Testis (tissue), 5 donors: ENCODE measurements around the gene FAM83C. TPM values are rescaled to one million over a fixed set of nuclear protein-coding genes. Genes with fewer than 3 reads are reported as not detected.

ENCODE experiments used
- DNase-seq: peaks from one replicate; pipeline ENCODE4 v3.0.0-alpha.2; 2019
- H3K27ac ChIP-seq, 2 donors: fragments of 200-600 bp; sonication (generic); one replicate each; pipeline ENCODE4 v1.5.1; 2019
- H3K27me3 ChIP-seq: fragments of 200-600 bp; sonication (generic); one replicate; pipeline ENCODE4 v1.5.1; 2019
- H3K36me3 ChIP-seq: fragments of 200-600 bp; sonication (generic); one replicate; pipeline ENCODE4 v1.5.1; 2017; ENCODE audit warnings: low read depth; ENCODE audit errors: missing control alignments
- H3K4me1 ChIP-seq: fragments of 200-600 bp; sonication (generic); one replicate; pipeline ENCODE4 v1.5.1; 2019
- H3K4me3 ChIP-seq, 2 donors: fragments of 200-600 bp; sonication (generic); one replicate each; pipeline ENCODE4 v1.5.1; 2017 to 2019
- H3K9me3 ChIP-seq: fragments of 200-600 bp; sonication (generic); one replicate; pipeline ENCODE4 v1.5.1; 2017
- CTCF ChIP-seq, 3 experiments: fragments of 450-650 bp in 2 of 3; fragments of 200-600 bp in 1 of 3; sonication (generic) in 1 of 3; IDR thresholded peaks; one replicate each; pipeline ENCODE4 v1.5.1; 2016 to 2019; ENCODE audit warnings: antibody characterized with exemption in 3 of 3, mild to moderate bottlenecking in 2 of 3, moderate library complexity in 1 of 3
- POLR2A ChIP-seq: fragments of 450-650 bp; IDR thresholded peaks from one replicate; pipeline ENCODE4 v1.6.1; 2017; ENCODE audit warnings: antibody characterized with exemption, mild to moderate bottlenecking, moderate library complexity
- WGBS, 2 donors: methylation state at CpG; one replicate each; pipeline ENCODE4 v1.1.5; 2018; 5-methylcytosine and 5-hydroxymethylcytosine counted together
- intact Hi-C: fragments of 100-400 bp; cut with DNase I; formaldehyde crosslinking; loops from one replicate; pipeline ENCODE4 v1.15.1; 2023; ENCODE audit warnings: low total_unique reads
- long read RNA-seq, 2 donors: transcript quantifications; one replicate each; lab custom pipeline, GENCODE V29; 2026
- polyA plus RNA-seq: library from polyadenylated mRNA; stranded (reverse); fragments of 350-450 nt; fragmentation: Illumina TruSeq; extraction: RNeasy Lipid Tissue Mini Kit (QIAGEN cat#74804); gene quantifications from one replicate; pipeline ENCODE4 v1.2.3, GENCODE V29; 2014; ENCODE audit warnings: low read depth, low replicate concordance; ENCODE audit not compliant: insufficient read depth
- total RNA-seq, 2 donors: library from RNA; depleted of rRNA; stranded (reverse); fragments of >200 nt; gene quantifications; one replicate each; pipeline ENCODE4 v1.2.3, GENCODE V29; 2016

The FAM83C gene
- total RNA-seq (under 1 TPM; 0.39 to 0.43 TPM), polyA plus RNA-seq (0.96 TPM)
- long read RNA-seq, donor 1, result 0 reads
- long read RNA-seq, donor 2, result 0 reads

- no peaks in the 10 kb centered on the region for H3K4me1 ChIP-seq
- DNase-seq, result no peak
- TF ChIP-seq CTCF (IDR thresholded peaks at IDR 0.05) (no peak), POLR2A (no peak)
- intact Hi-C loops, result no loop called here
- no peaks in the 10 kb centered on the region for H3K27me3 ChIP-seq
- H3K9me3 ChIP-seq, result no peaks in the 10 kb centered on the region
- H3K4me3 ChIP-seq, result no peak within 1 kb of the TSS
- no peaks in the 10 kb centered on the region for H3K36me3 ChIP-seq
- 75 to 85% methylated on average over 14 to 31 of the region's 40 CpGs for WGBS, 2 donors
- no peak within 1 kb of the TSS for H3K27ac ChIP-seq
Measured at GRCh38 chr20:35291654-35292503, at the start of gene FAM83C. FAM83C (minus strand) TSS chr20:35292425; CDS start chr20:35292304, 121 bp downstream.

- TF ChIP-seq CTCF (IDR thresholded peaks at IDR 0.05) (no peak), POLR2A (no peak)
- Histone ChIP-seq H3K9me3 (no peaks in the 10 kb centered on the region), H3K4me3 (no peak overlapping the region), H3K27me3 (no peaks in the 10 kb centered on the region), H3K4me1 (no peaks in the 10 kb centered on the region), H3K36me3 (no peaks in the 10 kb centered on the region), H3K27ac (no peak overlapping the region)
- 81 to 89% methylated on average over 4 of the region's 4 CpGs for WGBS, 2 donors
- no peak for DNase-seq
- intact Hi-C loops, result no loop called here
Measured at GRCh38 chr20:35341366-35342028, 49.3 kb upstream of the FAM83C start.

- Histone ChIP-seq H3K9me3 (no peaks in the 10 kb centered on the region), H3K27me3 (no peaks in the 10 kb centered on the region), H3K4me3 (no peak overlapping the region), H3K27ac (no peak overlapping the region), H3K36me3 (no peaks in the 10 kb centered on the region), H3K4me1 (no peaks in the 10 kb centered on the region)
- TF ChIP-seq CTCF (IDR thresholded peaks at IDR 0.05) (no peak), POLR2A (no peak)
- intact Hi-C loops, result no loop called here
- 80 to 94% methylated on average over 2 of the region's 2 CpGs for WGBS, 2 donors
- no peak for DNase-seq
Measured at GRCh38 chr20:35340436-35340835, 48.2 kb upstream of the FAM83C start.

GRCh38 chr20:35339636-35340035 lies 47.4 kb upstream of the FAM83C start:
- Histone ChIP-seq H3K36me3 (no peaks in the 10 kb centered on the region), H3K4me3 (no peak overlapping the region), H3K9me3 (no peaks in the 10 kb centered on the region), H3K27ac (no peak overlapping the region), H3K4me1 (no peaks in the 10 kb centered on the region), H3K27me3 (no peaks in the 10 kb centered on the region)
- 83 to 88% methylated on average over 1 of the region's 1 CpG for WGBS, 2 donors
- TF ChIP-seq POLR2A (no peak), CTCF (IDR thresholded peaks at IDR 0.05) (no peak)
- no peak for DNase-seq
- intact Hi-C loops, result no loop called here
